Activated CD8-positive, alpha-beta memory T cell treated with anti-CD3 and anti-CD28 coated beads, Interleukin-2, amount 50 U/mL, for 24 hours (primary cell): ENCODE data around the gene ZNF783.

Experiments
- DNase-seq: peaks from one replicate; pipeline ENCODE4 v3.0.0-alpha.2; 2020; ENCODE audit errors: extremely low read depth

Gene ZNF783

DNA sequence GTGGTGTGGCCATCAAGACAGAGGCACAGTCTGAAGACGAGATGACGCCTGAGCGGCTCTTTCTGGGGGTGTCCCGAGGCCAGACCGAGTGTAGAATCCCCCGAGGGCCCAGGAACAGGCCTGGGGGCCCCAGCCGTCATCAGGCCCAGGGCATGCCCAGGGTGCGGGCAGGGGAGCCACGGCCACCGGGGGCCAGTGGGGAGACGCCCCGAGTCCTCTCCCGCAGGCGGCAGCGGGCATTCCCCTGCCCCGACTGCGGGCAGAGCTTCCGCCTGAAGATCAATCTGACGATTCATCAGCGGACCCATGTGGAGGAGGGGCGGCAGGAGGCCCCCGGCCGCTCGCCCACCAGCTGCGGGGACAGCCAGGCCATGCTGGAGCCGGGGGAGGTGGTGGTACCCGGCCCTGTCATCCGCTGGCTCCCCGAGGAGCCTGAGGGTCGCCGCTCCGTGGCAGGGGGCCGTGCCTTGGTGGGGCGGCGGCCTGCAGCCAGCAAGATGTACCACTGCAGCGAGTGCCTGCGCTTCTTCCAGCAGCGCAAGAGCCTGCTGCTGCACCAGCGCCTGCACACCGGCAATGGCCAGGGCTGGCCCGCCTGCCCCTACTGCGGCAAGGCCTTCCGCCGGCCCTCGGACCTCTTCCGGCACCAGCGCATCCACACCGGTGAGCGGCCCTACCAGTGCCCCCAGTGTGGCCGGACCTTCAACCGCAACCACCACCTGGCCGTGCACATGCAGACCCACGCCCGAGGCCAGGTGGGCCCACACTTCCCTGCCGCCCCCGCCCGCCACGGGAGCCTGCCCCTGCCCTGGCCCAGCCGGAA lies 19.7 kb downstream of the ZNF783 start:
- no peak for DNase-seq

- no peak for DNase-seq
These were observed 20.3 kb downstream of the ZNF783 start for GRCh38 chr7:149282331-149282655.

DNA sequence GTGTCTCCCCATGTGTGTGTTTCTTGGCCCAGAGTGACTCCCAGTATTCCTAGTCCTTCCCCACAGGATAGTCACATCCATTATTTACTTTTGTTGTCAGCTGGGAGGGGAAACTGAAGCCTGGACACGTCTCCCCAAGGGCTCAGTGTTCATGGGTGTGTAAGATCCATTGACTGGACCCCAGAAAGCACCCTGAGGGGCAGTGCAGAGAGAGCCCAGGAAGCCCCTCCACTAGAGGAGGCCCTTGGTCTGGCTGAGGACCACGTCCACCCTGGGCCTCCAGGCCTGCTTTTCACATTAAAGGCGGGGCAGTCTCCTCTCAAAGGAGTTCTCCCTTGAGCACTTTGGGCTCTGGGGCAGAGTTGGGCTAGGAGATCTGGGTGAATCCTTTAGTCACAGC lies 21.3 kb downstream of the ZNF783 start:
- no peak for DNase-seq

- DNase-seq, result no peak
These were observed 22.3 kb downstream of the ZNF783 start for GRCh38 chr7:149284343-149284742.

DNA sequence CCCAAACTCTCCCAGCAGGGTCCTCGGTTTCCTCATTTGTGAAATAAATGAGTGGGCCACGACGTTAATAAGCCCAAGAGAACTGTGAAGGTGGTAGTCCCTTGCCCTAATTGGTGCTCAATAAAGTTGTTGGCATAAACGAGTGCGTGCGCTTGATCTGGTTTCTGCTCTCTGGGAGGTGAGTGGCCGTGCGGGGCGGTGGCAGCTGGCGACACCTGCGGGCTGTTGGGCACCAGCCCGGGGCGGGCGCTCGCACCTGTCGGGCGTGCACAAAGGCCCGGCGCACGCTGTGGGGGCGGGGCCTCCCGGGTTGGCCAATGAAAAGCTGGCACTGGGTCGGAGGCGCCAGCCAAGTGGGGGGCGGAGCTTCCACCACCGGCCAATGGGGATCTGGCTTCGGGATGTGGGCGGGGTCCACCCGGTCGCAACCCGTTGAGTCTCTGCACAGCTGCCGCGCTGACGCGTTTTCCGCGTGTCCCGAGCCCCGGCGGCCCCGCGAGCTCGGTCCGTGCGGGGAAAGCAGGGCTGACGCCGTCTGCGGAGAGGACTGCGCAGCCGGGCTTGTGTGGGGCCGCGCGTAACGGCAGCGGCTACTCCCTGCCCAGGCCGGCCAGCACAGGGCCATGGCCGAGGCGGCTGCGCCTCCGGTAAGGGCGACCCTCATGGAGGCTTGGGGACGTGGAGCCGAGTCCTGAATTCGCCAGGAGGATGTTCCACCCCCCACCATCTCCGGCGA lies 23.0 kb downstream of the ZNF783 start:
- peak; percentile 91 for DNase-seq

- DNase-seq, result no peak
These were observed 23.6 kb downstream of the ZNF783 start for GRCh38 chr7:149285603-149286002.

DNA sequence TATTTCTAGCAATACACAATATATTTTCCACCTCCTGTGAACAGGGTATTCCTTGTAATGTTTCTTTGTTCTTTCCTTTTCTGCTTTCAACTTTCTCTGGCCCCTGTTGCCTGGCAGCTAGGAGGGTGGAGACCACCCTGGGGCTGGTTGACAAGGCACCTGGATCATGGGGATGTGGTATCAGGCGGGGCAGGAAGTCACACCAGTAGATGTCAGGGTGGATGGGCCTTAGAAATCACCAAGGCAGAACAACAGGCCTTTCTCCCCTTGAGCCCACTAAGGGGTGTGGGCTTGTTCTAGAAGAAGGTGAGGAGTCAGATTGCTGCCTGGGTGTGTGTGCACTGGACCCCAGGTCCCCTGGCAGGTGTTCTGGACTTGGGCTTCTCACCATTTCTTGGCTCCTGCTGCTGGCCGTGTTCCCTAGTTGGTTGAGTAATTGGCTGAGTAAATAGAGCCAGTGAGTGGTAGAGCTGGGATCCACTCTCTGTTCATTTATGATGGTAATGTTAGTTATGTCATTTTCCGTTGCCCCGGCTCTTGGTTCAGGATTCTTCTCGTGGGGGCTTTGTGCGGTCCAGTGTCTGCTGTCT lies 24.9 kb downstream of the ZNF783 start:
- DNase-seq, result no peak

DNA sequence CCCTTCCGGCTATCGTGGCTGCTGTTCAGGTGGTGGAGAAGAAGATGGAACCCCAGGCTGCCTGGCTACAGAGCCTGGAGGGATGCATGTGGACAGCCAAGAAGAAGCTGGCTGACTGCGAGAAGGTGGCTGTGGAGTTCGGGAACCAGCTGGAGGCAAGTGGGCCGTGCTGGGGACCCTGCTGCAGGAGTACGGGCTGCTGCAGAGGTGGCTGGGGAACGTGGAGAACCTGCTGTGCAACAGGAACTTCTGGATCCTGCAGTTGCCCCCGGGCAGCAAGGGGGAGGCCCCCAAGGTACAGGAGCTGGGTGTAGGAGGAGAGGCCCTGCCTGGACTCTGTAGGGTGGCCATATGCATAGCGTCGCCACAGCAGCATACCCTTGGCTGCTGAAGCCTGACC lies 25.6 kb downstream of the ZNF783 start:
- DNase-seq, result no peak

DNA sequence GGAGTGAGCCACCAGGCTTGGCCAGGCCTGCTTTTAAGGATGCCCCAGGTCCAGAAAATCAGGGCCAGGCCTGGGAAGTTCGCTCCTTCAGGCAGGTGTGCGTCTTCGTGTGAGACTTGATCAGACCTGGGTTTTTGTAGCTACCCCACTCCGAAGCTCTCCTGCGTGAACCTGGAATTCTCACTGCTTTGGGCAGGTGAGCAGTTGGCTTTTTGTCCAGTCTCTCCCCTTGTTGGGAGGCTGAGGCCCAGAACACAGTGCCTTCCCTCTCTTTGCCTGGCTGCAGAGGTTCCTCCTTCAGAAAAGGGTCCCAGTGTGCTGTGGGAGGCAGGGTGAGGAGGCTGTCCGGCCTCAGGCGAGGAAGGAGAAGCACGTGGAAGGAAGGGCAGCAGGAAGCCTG lies 27.3 kb downstream of the ZNF783 start:
- no peak for DNase-seq

- DNase-seq, result no peak
These were observed 27.9 kb downstream of the ZNF783 start for GRCh38 chr7:149289856-149290255.

DNA sequence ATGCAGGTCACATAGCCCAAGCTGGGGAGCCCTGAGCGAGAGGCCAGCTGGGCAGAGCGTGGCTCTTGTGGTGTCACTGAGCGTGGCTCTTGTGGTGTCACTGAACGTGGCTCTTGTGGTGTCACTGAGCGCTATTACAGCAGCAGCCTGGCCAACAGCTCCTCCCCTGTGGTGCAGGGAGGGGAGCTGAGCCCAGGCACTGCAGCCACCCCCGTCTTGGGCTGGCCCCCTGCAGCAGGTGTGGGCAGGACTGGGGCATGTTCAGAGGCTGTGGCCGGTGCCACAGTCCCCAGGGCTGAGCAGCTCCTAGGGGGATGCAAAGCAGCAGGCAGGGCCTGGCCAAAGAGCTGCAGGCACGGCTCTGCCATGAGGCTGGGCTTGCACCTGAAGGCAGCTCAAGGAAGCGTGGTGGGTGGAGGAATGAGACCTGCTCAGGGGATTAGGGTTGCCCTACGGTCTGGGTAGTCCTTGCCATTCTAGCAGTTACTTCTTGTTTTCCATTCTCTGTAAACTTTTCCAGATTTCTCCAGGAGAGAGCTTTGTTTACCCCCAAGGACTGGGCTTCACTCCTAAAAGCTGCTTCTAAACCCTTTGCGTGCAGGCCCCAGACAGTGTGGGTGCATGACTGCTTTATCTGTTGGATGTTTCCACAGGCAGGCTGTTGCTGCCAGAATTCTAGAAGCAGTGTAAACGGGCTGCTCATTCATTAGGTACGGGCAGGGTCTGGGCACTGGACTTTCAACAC lies 29.2 kb downstream of the ZNF783 start:
- no peak for DNase-seq

- no peak for DNase-seq
These were observed 29.9 kb downstream of the ZNF783 start for GRCh38 chr7:149291781-149292461.

- no peak for DNase-seq
These were observed 30.4 kb downstream of the ZNF783 start for GRCh38 chr7:149292462-149292823.

- DNase-seq, result no peak
These were observed 31.3 kb downstream of the ZNF783 start for GRCh38 chr7:149293338-149293737.

- DNase-seq, result no peak
These were observed 32.1 kb downstream of the ZNF783 start for GRCh38 chr7:149293946-149294633.

GRCh38 chr7:149294634-149295480 lies 32.9 kb downstream of the ZNF783 start:
- no peak for DNase-seq

GRCh38 chr7:149295481-149295850 lies 33.5 kb downstream of the ZNF783 start:
- no peak for DNase-seq

DNA sequence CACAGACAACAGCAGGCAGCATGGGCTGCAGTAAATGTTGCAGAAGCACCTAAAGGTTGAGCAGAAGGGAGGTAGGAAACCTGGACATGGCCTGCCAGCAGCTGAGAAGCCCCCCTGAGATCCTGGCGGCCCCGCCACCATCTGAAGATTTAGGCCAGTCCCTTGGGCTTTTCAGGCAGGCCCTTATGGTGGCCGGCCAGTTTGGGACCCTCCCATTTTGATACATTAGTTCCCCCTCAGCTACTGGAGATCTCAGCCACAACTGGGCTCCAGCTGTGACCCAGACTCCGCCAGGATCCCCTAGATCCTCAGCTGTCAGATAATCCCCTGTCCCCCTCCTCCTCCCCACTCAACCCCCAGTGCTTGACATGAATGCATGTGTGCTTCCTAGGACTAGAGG lies 34.4 kb downstream of the ZNF783 start:
- no peak for DNase-seq

GRCh38 chr7:149297034-149297755 lies 35.2 kb downstream of the ZNF783 start:
- DNase-seq, result no peak
